Common myeloid progenitor, CD34-positive (primary cell): Measurements from ENCODE around the gene TIMMDC1.
A peak's percentile ranks its signal among the peaks of the same experiment; 100 is the strongest.

ENCODE experiments used
- CTCF ChIA-PET: fragments of 350-600 bp; sonication (Branson Sonifier 250); formaldehyde crosslinking; loops from one replicate; lab custom pipeline; 2021; ENCODE audit warnings: antibody characterized with exemption; lab: Charles Lee
- POLR2A ChIA-PET: fragments of 350-600 bp; sonication (Branson Sonifier 250); formaldehyde crosslinking; loops from one replicate; lab custom pipeline; 2021; ENCODE audit warnings: antibody characterized with exemption; lab: Charles Lee
- DNase-seq, 3 donors: peaks; one replicate each; pipeline versions ENCODE4 v3.0.0 to v3.0.0-alpha.2; 2013
- H3K27ac ChIP-seq, 2 experiments: 1 replicate in 1 of 2; 2 replicates in 1 of 2; pipeline ENCODE4 v1.7.0; 2013; ENCODE audit warnings: inconsistent platforms in 2 of 2, low read length in 2 of 2, mild to moderate bottlenecking in 2 of 2, low read depth in 1 of 2, moderate library complexity in 1 of 2; ENCODE audit not compliant: severe bottlenecking in 2 of 2, insufficient read depth in 1 of 2, poor library complexity in 1 of 2
- H3K27me3 ChIP-seq, 5 experiments: replicated peaks in 2 of 5; 1 replicate in 3 of 5; 2 replicates in 2 of 5; pipeline versions ENCODE4 v1.6.1 to v1.7.0; 2013; ENCODE audit warnings: low read length in 4 of 5, mild to moderate bottlenecking in 2 of 5, moderate library complexity in 2 of 5, inconsistent platforms in 1 of 5; ENCODE audit not compliant: insufficient read depth in 5 of 5, control insufficient read depth in 4 of 5
- H3K36me3 ChIP-seq, 4 experiments: 1 replicate in 2 of 4; 2 replicates in 2 of 4; pipeline versions ENCODE4 v1.6.1 to v1.7.0; 2013; ENCODE audit warnings: low read length in 3 of 4, control low read depth in 1 of 4, mild to moderate bottlenecking in 1 of 4; ENCODE audit not compliant: control insufficient read depth in 4 of 4, insufficient read depth in 4 of 4
- H3K4me1 ChIP-seq, 4 experiments: 1 replicate in 3 of 4; 2 replicates in 1 of 4; pipeline versions ENCODE4 v1.6.1 to v1.7.1; 2013; ENCODE audit warnings: low read length in 3 of 4, mild to moderate bottlenecking in 3 of 4, control low read depth in 1 of 4, inconsistent platforms in 1 of 4, moderate library complexity in 1 of 4; ENCODE audit not compliant: control insufficient read depth in 4 of 4, insufficient read depth in 4 of 4; ENCODE audit errors: control extremely low read depth in 1 of 4
- H3K4me3 ChIP-seq, 7 experiments: 1 replicate in 4 of 7; 2 replicates in 3 of 7; pipeline versions ENCODE4 v1.5.1 to v1.7.0; 2013; ENCODE audit warnings: mild to moderate bottlenecking in 7 of 7, low read length in 6 of 7, moderate library complexity in 6 of 7, inconsistent platforms in 2 of 7, low read depth in 2 of 7, control low read depth in 1 of 7; ENCODE audit not compliant: insufficient read depth in 4 of 7, control insufficient read depth in 1 of 7; ENCODE audit errors: extremely low read depth in 1 of 7
- H3K9me3 ChIP-seq, 5 experiments: 1 replicate in 4 of 5; 2 replicates in 1 of 5; pipeline versions ENCODE4 v1.6.1 to v1.7.1; 2013; ENCODE audit warnings: low read length in 4 of 5, mild to moderate bottlenecking in 2 of 5, inconsistent platforms in 1 of 5, low read depth in 1 of 5, moderate library complexity in 1 of 5; ENCODE audit not compliant: control insufficient read depth in 4 of 5, insufficient read depth in 2 of 5; ENCODE audit errors: control extremely low read depth in 1 of 5
- WGBS: methylation state at CpG from one replicate; pipeline ENCODE4 v1.1.5; 2013; ENCODE audit not compliant: insufficient coverage; 5-methylcytosine and 5-hydroxymethylcytosine counted together

The TIMMDC1 gene

GRCh38 chr3:119570229-119570628, 71.9 kb downstream of the TIMMDC1 start:
- CTCF ChIA-PET: interaction anchor here (1.0 to 1.9 kb wide), 2 partner anchors 15 to 66 kb away, joined by 3 to 4 read pairs; no protein-coding TSS in a partner anchor
- peak; percentile 23 to 81 (median 75) for DNase-seq

GRCh38 chr3:119571230-119571629, 72.9 kb downstream of the TIMMDC1 start:
- WGBS: 90% methylated on average over 1 of the region's 1 CpG
- CTCF ChIA-PET: interaction anchor here (0.9 kb wide), 1 partner anchor 12 kb away, joined by 4 read pairs; the partner anchor contains the start of gene CD80

More at GRCh38 chr3:119570229-119570628, 71.9 kb downstream of the TIMMDC1 start:
- Histone ChIP-seq H3K9me3 (no peaks in the 10 kb centered on the region), H3K4me1 (peaks cover 0 to 6% (median 4%) of the 10 kb centered on the region in 4 experiments), H3K27ac (no peak overlapping the region), H3K36me3 (no peaks in the 10 kb centered on the region), H3K27me3 (no peaks in the 10 kb centered on the region), H3K4me3 (peak overlapping the region in 3 of 7 experiments; percentile 39 to 61 (median 46))
- 13% methylated on average over 1 of the region's 5 CpGs for WGBS
- POLR2A ChIA-PET: no interaction called here

GRCh38 chr3:119571688-119572087, 73.3 kb downstream of the TIMMDC1 start:
- POLR2A ChIA-PET: no interaction called here
- no peak overlapping the region for H3K27ac ChIP-seq
- peaks cover 0 to 6% (median 4%) of the 10 kb centered on the region in 4 experiments for H3K4me1 ChIP-seq
- DNase-seq: no peak
- H3K36me3 ChIP-seq: no peaks in the 10 kb centered on the region
- H3K27me3 ChIP-seq: no peaks in the 10 kb centered on the region
- 97% methylated on average over 5 of the region's 5 CpGs for WGBS
- H3K9me3 ChIP-seq: no peaks in the 10 kb centered on the region
- CTCF ChIA-PET: interaction anchor here (0.9 kb wide), 1 partner anchor 12 kb away, joined by 4 read pairs; the partner anchor contains the start of gene CD80
- H3K4me3 ChIP-seq: no peak overlapping the region

More at GRCh38 chr3:119571230-119571629, 72.9 kb downstream of the TIMMDC1 start:
- Histone ChIP-seq H3K27me3 (no peaks in the 10 kb centered on the region), H3K27ac (no peak overlapping the region), H3K36me3 (no peaks in the 10 kb centered on the region), H3K4me1 (peaks cover 0 to 6% (median 4%) of the 10 kb centered on the region in 4 experiments), H3K4me3 (no peak overlapping the region), H3K9me3 (no peaks in the 10 kb centered on the region)
- POLR2A ChIA-PET: no interaction called here
- DNase-seq: no peak
